GM12892 (cell line): ENCODE data around the gene RBM8A.

Experiments
- POLR2A ChIP-seq: IDR thresholded peaks from 2 replicates; pipeline ENCODE4 v1.6.1; 2011; ENCODE audit warnings: low read depth, low read length, control low read depth
- POLR2AphosphoS5 ChIP-seq: IDR thresholded peaks from 2 replicates; pipeline ENCODE4 v1.6.1; 2011; ENCODE audit warnings: low read depth, low read length, control low read depth

GRCh38 chr1:145886816-145887215 lies 40.5 kb downstream of the RBM8A start:
- TF ChIP-seq POLR2AphosphoS5 (no peak), POLR2A (no peak)
